Activated CD8-positive, alpha-beta memory T cell treated with anti-CD3 and anti-CD28 coated beads, Interleukin-2, amount 50 U/mL, for 48 hours (primary cell): ENCODE measurements around the gene STPG3.
"Not testable (repeated sequence)": the region's sequence is repeated elsewhere in the genome, so short reads cannot be mapped to it uniquely, and the experiment has no call there.

Experiments used
- DNase-seq: peaks from one replicate; pipeline ENCODE4 v3.0.0-alpha.2; 2020

Gene STPG3

GRCh38 chr9:137234055-137234697 is 16.9 kb upstream of the STPG3 start:
- DNase-seq: no peak

DNA sequence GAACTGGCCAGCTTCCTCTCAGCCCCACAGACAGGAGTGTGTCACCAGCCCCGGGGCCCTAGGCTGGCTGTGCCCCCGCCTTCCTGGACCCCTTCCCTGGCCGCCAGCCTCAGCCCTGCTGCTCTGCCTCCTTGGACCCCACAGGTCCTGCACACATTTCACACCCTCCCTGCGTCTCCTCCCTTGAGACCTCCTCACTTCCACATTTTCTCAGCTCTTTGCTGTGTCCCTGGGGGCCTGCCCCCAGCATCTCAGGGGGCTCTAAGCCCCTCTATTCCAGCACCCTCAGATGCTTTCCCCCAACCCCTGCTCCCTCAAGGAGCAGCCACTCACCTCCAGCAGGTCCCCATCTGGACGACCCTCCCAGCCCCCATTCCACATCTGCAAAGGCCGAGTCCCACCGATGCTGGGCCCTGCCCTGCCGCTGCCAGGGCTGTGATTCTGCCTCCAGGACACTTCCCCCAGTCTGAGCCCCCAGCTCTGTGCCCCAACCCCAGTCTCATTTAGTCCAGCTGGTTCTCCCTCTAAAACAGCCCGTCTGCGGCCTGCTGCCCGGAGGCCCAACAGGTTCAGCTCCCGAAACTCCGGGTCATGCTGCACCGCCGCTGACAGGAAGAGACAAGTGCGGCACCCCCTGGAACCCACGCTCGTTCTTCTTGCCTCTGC is 16.2 kb upstream of the STPG3 start:
- DNase-seq: no peak

DNA sequence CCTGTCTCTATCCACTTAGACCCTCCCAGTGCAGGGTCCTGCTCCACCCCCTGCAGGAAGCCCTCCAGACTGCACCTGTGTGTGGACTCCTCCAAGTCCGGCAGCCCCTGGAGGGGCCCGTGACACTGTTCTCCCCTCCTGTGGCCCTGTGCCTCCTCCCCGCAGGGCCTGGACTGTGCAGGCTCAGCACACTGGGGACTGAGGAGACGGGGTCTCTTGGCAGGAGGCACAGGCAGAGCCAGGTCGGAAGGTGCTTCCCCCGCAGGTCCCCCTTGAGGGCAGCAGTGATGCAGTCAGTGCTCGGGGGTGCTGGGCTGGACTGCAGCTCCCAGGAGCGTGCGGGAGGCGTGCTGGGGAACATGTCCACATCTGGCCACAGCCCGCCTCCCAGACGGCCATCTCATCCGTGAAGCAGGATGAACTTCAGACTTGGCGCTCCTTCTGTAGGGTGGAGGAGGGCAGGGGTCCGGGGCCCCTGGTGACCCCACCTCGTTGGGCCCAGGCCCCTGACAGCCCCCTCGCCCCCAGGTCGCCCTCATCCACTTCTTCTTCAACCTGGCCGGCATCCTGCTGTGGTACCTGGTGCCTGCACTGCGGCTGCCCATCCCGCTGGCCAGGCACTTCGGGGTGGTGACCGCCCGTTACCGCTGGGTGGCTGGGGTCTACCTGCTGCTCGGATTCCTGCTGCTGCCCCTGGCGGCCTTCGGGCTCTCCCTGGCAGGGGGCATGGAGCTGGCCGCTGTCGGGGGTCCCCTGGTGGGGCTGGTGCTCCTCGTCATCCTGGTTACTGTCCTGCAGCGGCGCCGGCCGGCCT is 15.5 kb upstream of the STPG3 start:
- no peak for DNase-seq

GRCh38 chr9:137236238-137236935 is 14.7 kb upstream of the STPG3 start:
- DNase-seq: peak; percentile 97

- DNase-seq: no peak
These were observed 14.1 kb upstream of the STPG3 start for GRCh38 chr9:137236936-137237421.

- no peak for DNase-seq
These were observed 13.0 kb upstream of the STPG3 start for GRCh38 chr9:137237759-137238726.

GRCh38 chr9:137239541-137240200 is 11.4 kb upstream of the STPG3 start:
- DNase-seq: not testable (repeated sequence)

- no peak for DNase-seq
These were observed 10.7 kb upstream of the STPG3 start for GRCh38 chr9:137240318-137240840.

- peak; percentile 97 for DNase-seq
These were observed 10.1 kb upstream of the STPG3 start, which contains the start of gene TUBB4B for GRCh38 chr9:137240841-137241489. TSS of gene TUBB4B (plus strand) at chr9:137241287. CDS start at chr9:137241361, 74 bp downstream.

DNA sequence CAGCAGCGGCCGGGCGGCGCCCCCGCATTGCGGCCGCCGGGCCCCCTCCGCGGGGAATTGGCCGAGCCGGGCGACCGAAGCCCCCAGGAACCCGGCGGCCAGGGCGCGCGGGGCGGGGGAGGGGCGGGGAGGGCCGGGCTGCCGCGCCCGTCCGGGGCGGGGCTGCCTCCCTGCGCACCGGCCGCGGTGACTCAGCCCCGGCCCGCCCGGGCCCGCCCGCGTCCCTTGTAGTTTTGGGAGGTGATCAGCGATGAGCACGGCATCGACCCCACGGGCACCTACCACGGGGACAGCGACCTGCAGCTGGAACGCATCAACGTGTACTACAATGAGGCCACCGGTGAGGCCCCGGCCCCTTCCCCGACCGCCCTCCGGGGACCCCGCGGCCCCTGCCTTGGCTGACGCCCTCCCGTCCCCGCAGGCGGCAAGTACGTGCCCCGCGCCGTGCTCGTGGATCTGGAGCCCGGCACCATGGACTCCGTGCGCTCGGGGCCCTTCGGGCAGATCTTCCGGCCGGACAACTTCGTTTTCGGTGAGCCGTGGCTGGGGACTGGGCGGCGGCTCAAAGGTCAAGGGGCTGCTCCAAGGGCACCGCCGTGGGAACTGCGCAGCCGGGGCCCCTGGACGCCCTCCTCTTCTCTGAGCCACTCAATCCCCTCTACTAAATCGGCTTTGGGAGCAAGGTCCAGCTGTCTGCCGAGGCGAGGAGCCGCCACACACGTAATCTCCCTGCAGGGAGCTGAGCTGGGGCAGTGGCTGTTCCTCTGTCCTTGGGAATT is 9.4 kb upstream of the STPG3 start:
- peak; percentile 85 for DNase-seq

DNA sequence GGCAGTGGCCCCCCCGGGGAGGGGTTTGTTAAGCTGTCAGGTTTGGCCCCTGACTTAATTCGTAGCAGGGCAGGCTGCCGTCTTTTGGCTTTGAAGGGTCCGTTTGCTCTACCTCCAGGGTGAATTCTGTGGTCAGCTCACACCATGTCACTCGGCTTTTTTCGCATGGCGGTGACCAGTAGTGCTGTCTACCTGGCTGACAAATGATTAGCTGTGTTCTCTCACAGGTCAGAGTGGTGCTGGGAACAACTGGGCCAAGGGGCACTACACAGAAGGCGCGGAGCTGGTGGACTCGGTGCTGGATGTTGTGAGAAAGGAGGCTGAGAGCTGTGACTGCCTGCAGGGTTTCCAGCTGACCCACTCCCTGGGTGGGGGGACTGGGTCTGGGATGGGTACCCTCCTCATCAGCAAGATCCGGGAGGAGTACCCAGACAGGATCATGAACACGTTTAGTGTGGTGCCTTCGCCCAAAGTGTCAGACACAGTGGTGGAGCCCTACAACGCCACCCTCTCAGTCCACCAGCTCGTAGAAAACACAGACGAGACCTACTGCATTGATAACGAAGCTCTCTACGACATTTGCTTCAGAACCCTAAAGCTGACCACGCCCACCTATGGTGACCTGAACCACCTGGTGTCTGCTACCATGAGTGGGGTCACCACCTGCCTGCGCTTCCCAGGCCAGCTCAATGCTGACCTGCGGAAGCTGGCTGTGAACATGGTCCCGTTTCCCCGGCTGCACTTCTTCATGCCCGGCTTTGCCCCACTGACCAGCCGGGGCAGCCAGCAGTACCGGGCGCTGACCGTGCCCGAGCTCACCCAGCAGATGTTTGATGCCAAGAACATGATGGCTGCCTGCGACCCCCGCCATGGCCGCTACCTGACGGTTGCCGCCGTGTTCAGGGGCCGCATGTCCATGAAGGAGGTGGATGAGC is 8.6 kb upstream of the STPG3 start:
- DNase-seq: no peak

DNA sequence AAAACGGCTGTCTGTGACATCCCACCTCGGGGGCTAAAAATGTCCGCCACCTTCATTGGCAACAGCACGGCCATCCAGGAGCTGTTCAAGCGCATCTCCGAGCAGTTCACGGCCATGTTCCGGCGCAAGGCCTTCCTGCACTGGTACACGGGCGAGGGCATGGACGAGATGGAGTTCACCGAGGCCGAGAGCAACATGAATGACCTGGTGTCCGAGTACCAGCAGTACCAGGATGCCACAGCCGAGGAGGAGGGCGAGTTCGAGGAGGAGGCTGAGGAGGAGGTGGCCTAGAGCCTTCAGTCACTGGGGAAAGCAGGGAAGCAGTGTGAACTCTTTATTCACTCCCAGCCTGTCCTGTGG is 7.8 kb upstream of the STPG3 start:
- DNase-seq: not testable (repeated sequence)

DNA sequence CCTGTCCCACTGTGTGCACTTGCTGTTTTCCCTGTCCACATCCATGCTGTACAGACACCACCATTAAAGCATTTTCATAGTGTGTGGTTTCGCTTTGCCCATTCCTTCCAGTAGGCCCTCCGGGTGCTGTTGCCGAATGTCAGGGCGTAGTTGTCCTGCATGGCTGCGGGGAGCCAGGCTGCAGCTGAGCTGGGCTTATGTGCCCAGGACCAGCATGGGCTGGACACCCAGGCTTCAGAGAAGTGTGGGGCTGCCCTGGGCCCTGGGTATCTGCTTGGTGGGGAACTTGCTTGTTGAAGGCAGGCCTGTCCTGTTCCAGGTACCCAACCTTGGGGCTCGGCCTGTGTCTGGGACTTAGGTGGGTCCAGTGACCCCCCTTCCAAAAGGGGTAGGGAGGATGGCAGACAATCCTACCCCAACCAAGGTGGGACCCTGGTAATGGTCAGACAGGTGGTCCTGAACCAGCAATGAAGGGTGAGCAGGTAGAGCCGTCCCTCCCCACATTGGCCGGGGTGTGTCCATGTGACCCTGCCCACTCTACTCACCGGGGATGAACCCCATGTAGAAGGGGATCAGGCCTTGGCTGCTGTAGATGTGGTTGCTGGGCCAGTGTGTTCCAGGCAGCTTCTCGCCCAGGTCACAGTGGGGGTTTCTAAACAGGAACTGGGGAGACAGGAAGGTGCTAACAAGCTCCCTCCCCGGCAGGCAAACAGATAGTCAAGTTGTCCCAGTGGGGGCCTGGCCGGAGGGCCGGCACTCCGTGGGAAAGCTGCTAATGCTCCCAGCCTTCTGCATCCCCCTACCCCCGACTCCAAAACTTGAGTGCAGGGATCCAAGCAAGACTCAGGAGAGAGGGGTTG is 7.2 kb upstream of the STPG3 start:
- peak; percentile 77 for DNase-seq

- no peak for DNase-seq
These were observed 6.3 kb upstream of the STPG3 start for GRCh38 chr9:137244486-137245449.

GRCh38 chr9:137245450-137246421 is 5.3 kb upstream of the STPG3 start:
- no peak for DNase-seq
